Measurements from ENCODE around the gene HPCA. TPM values are rescaled to one million over a fixed set of nuclear protein-coding genes. Genes with fewer than 3 reads are reported as not detected.
"Not testable (repeated sequence)": the region's sequence is repeated elsewhere in the genome, so short reads cannot be mapped to it uniquely, and the experiment has no call there.

HPCA gene
- total RNA-seq, 4 donors from 2014 or later, result not detected

DNA sequence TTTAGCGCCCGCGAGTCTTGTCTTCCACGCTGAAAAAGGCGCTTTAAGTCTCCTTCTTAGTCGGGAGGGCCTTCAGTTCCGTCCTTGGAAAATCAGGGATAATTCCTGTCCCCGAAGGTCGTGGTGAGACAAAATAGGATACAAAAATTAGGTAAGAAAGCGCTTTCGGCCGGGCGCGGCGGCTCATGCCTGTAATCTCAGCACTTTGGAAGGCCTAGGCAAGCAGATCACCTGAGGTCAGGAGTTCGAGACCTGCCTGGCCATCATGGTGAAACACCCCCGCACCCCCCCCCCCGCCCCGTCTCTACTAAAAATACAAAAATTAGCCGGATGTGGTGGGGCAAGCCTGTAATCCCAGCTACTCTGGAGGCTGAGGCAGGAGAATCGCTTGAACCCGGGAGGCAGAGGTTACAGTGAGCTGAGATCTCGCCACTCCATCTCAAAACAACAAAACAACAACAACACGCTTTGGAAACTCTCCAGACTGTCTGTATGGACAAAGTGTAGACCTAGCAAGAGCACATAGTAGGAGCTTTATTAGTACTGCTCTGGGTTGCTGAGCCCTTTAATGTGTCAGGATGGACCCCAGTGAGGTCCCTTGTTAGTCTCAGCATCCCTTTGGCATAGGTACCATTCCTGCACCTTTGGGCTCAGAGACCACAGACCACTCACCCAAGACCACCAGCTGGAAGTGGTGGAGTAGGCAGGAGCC is 15.7 kb downstream of the HPCA start:
- Histone ChIP-seq H3K9me3 (no peaks in the 10 kb centered on the region), H3K4me3 (peak overlapping the region; percentile 52 to 92 (median 68)), H3K4me1 (peaks cover 9 to 33% (median 20%) of the 10 kb centered on the region in 3 donors), H3K36me3 (no peaks in the 10 kb centered on the region), H3K27ac (peak overlapping the region; percentile 72 to 91 (median 82)), H3K27me3 (peaks cover 0 to 22% (median 0%) of the 10 kb centered on the region in 4 donors)
- DNase-seq, result no peak
- TF ChIP-seq, protein P1, sequence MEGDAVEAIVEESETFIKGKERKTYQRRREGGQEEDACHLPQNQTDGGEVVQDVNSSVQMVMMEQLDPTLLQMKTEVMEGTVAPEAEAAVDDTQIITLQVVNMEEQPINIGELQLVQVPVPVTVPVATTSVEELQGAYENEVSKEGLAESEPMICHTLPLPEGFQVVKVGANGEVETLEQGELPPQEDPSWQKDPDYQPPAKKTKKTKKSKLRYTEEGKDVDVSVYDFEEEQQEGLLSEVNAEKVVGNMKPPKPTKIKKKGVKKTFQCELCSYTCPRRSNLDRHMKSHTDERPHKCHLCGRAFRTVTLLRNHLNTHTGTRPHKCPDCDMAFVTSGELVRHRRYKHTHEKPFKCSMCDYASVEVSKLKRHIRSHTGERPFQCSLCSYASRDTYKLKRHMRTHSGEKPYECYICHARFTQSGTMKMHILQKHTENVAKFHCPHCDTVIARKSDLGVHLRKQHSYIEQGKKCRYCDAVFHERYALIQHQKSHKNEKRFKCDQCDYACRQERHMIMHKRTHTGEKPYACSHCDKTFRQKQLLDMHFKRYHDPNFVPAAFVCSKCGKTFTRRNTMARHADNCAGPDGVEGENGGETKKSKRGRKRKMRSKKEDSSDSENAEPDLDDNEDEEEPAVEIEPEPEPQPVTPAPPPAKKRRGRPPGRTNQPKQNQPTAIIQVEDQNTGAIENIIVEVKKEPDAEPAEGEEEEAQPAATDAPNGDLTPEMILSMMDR (IDR thresholded peaks at IDR 0.05), result no peak
- 81 to 87% methylated on average over 4 to 5 of the region's 24 CpGs for WGBS, 2 donors
- intact Hi-C loops (cut with DNase I), result no loop called here

DNA sequence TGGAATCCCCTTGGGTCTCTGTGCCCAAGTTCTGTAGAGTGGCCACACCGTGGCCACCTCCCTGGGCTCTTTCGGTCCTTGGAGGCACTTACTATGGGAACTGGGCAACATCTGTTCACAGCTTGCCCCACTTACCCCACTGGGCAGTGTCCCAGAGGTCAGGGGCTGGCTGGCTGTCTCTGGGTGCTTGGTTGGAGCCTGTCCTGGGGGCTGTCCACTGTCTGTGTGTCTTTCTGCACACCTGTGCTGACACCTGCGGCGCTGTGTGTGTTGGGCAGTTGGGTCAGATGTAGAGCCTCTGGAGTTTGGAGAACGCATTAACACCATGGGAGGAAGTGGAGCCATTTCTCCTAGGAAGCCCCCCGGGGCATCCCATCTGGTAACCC is 16.2 kb downstream of the HPCA start:
- DNase-seq, result no peak
- no peak for TF ChIP-seq POLR2A (IDR thresholded peaks at IDR 0.05)
- TF ChIP-seq, protein P1 (IDR thresholded peaks at IDR 0.05), result no peak
- H3K27ac ChIP-seq, result no peak overlapping the region
- H3K4me3 ChIP-seq, result no peak overlapping the region
- 50 to 80% methylated on average over 1 to 2 of the region's 6 CpGs for WGBS, 2 donors
- H3K9me3 ChIP-seq, result no peaks in the 10 kb centered on the region
- intact Hi-C loops (cut with DNase I), result no loop called here
- H3K27me3 ChIP-seq, result peaks cover 0 to 22% (median 0%) of the 10 kb centered on the region in 4 donors
- peaks cover 9 to 33% (median 20%) of the 10 kb centered on the region in 3 donors for H3K4me1 ChIP-seq
- H3K36me3 ChIP-seq, result no peaks in the 10 kb centered on the region

DNA sequence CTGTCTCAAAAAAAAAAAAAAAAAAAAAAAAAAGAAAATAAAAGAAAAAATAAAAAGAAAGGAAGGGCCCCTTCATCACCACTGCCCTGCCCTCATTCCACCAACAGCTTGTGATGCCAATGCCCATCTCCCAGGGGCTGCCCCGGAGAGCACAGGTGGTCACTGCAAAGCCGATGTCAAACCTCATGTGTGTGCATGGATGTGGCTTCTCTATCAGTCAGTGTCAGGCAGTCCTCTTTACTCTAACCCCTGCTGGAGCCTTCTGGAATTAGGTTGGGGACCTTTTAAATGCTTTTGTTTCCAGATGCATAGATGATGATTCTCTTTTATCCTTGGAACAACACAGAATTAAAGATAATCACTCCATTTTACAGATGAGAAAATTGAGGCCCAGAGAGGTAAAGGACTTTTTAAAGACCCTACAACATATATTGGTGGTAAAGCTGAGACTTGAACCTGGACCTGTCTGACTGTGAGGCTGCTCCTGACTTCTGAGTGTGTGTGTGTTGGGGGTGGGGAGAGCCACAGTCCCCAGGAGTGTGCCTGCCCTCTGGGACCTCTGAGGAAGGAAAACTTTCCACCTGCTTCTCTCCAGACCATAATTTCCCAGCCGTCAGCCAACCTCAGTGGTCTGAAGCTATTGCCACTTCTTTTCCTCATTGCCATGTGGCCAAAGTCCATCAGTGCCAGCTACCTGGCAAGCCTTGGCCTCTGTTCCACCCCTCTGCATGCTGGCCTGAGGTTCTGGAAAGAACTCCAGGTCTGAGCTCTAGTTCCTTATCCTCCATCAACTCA is 17.9 kb downstream of the HPCA start:
- Histone ChIP-seq H3K4me1 (peaks cover 9 to 33% (median 20%) of the 10 kb centered on the region in 3 donors), H3K9me3 (no peaks in the 10 kb centered on the region), H3K27me3 (peaks cover 0 to 28% (median 0%) of the 10 kb centered on the region in 4 donors), H3K27ac (no peak overlapping the region), H3K36me3 (no peaks in the 10 kb centered on the region), H3K4me3 (no peak overlapping the region)
- WGBS, 2 donors, result 70 to 78% methylated on average over 3 of the region's 3 CpGs
- TF ChIP-seq POLR2A (IDR thresholded peaks at IDR 0.05), result no peak
- TF ChIP-seq, protein P1 (IDR thresholded peaks at IDR 0.05), result no peak
- no peak for DNase-seq
- intact Hi-C loops (cut with DNase I), result no loop called here

DNA sequence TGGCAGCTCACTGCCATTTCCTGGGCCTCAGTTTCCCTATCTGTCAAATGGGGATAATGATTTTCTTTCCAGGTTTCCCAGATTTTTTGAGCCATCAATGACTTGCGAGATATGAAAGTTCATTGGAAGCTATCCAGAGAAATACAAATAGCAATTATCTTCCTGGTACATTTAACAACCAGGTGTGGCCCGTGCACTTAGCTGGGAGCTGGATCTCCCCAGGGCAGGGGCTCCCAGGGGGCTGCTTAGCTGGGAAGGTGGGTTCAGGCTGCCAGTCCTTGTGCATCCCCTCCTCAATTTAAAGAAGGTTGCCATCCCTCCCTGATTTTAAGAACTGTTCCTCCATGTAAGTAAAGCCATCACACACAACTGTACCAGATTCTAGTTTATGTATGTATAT is 18.5 kb downstream of the HPCA start:
- no peak overlapping the region for H3K4me3 ChIP-seq
- peaks cover 9 to 29% (median 19%) of the 10 kb centered on the region in 3 donors for H3K4me1 ChIP-seq
- intact Hi-C loops (cut with DNase I), result no loop called here
- no peak for DNase-seq
- no peaks in the 10 kb centered on the region for H3K9me3 ChIP-seq
- 7 to 54% methylated on average over 2 of the region's 2 CpGs for WGBS, 2 donors
- TF ChIP-seq, protein P1 (IDR thresholded peaks at IDR 0.05), result no peak
- TF ChIP-seq POLR2A (IDR thresholded peaks at IDR 0.05), result no peak
- H3K36me3 ChIP-seq, result no peaks in the 10 kb centered on the region
- H3K27ac ChIP-seq, result no peak overlapping the region
- peaks cover 0 to 27% (median 0%) of the 10 kb centered on the region in 4 donors for H3K27me3 ChIP-seq

DNA sequence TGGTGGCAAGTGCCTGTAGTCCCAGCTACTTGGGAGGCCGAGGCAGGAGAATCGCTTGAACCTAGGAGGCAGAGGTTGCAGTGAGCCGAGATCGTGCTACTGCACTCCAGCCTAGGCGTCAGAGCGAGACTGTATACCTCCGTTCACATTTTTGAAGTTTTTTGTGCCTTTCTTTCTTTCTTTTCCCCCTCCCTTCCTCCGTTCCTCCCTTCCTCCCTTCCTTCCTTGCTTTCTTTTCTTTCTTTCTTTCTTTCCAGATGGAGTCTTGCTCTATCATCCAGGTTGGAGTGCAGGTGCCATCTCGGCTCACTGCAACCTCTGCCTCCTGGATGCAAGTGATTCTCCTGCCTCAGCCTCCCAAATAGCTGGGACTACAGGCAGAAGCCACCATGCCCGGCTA is 19.3 kb downstream of the HPCA start:
- DNase-seq; H3K27ac ChIP-seq; intact Hi-C loops (cut with DNase I); H3K36me3 ChIP-seq; H3K4me3 ChIP-seq; H3K9me3 ChIP-seq: not testable (repeated sequence)
- Histone ChIP-seq H3K4me1 (peaks cover 2 to 21% (median 15%) of the 10 kb centered on the region in 3 donors), H3K27me3 (peaks cover 0 to 22% (median 0%) of the 10 kb centered on the region in 4 donors)
- 74 to 75% methylated on average over 9 to 10 of the region's 10 CpGs for WGBS, 2 donors

All from esophagus squamous epithelium (tissue), 5 donors.